HL-60 (cell line): Measurements from ENCODE around the gene EXOC6B.

Experiments
- DNase-seq, 2 experiments: peaks; one replicate each; pipeline ENCODE4 v3.0.0-alpha.2; 2010 to 2020; ENCODE audit warnings: low read depth in 1 of 2, low spot score in 1 of 2
- H3K27ac ChIP-seq: fragments of 250-450 bp; sonication (Bioruptor Pico); replicated peaks from 2 replicates; pipeline ENCODE4 v1.5.1; 2020; ENCODE audit warnings: mild to moderate bottlenecking, moderate library complexity
- H3K27me3 ChIP-seq: fragments of 250-450 bp; sonication (Bioruptor Pico); 2 replicates; pipeline ENCODE4 v1.5.1; 2021; ENCODE audit warnings: mild to moderate bottlenecking, moderate library complexity; ENCODE audit not compliant: insufficient read depth, poor library complexity, severe bottlenecking
- H3K4me3 ChIP-seq: replicated peaks from 2 replicates; pipeline ENCODE4 v1.5.1; 2011; ENCODE audit warnings: mild to moderate bottlenecking, control low read depth, low read length; ENCODE audit not compliant: insufficient read depth
- CTCF ChIP-seq: IDR thresholded peaks from one replicate; pipeline ENCODE4 v1.5.1; 2011; ENCODE audit warnings: low read length, control low read depth, inconsistent platforms; ENCODE audit not compliant: insufficient read depth
- GABPA ChIP-seq: IDR thresholded peaks from 2 replicates; pipeline ENCODE4 v1.6.1; 2012; ENCODE audit warnings: low read depth
- POLR2AphosphoS5 ChIP-seq: IDR thresholded peaks from 2 replicates; pipeline ENCODE4 v1.6.1; 2012; ENCODE audit warnings: low read depth
- REST ChIP-seq: IDR thresholded peaks from 2 replicates; pipeline ENCODE4 v1.6.1; 2012; ENCODE audit warnings: low read depth; ENCODE audit not compliant: insufficient replicate concordance
- SPI1 ChIP-seq: IDR thresholded peaks from 2 replicates; pipeline ENCODE4 v1.6.1; 2012; ENCODE audit warnings: low read depth, mild to moderate bottlenecking, borderline replicate concordance

EXOC6B gene

DNA sequence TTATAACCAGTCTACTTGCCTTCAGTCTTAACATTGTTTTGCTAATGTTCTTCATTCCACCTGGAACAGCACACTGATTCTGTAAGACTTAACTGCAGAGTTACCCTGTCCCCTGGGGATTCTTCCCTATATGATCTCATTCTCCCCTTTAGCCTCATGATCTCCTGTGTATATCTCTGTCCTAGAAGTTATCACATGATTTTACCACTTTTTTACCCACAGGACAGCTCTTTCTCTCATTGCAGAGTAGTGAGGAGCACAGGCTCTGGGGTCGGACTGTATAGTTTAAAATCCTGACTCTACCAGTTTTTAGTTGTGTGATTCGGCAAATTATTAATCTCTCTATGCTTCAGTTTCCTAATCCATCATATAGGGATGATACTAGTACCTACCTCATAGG is 14.2 kb upstream of the EXOC6B start:
- no peak for TF ChIP-seq SPI1
- no peak for TF ChIP-seq CTCF
- TF ChIP-seq REST: no peak
- TF ChIP-seq POLR2AphosphoS5: no peak
- no peak for TF ChIP-seq GABPA
- Histone ChIP-seq H3K27me3 (no peaks in the 10 kb centered on the region), H3K27ac (no peak overlapping the region), H3K4me3 (no peak overlapping the region)
- no peak for DNase-seq

GRCh38 chr2:72837171-72837570 is 11.3 kb upstream of the EXOC6B start:
- DNase-seq: no peak
- peaks cover 5% of the 10 kb centered on the region for H3K27me3 ChIP-seq
- H3K4me3 ChIP-seq: no peak overlapping the region
- H3K27ac ChIP-seq: no peak overlapping the region
- no peak for TF ChIP-seq POLR2AphosphoS5
- TF ChIP-seq SPI1: no peak
- no peak for TF ChIP-seq CTCF
- no peak for TF ChIP-seq REST
- no peak for TF ChIP-seq GABPA

GRCh38 chr2:72835403-72835802 is 9.6 kb upstream of the EXOC6B start:
- no peak overlapping the region for H3K4me3 ChIP-seq
- no peak overlapping the region for H3K27ac ChIP-seq
- no peak for DNase-seq
- peaks cover 5% of the 10 kb centered on the region for H3K27me3 ChIP-seq
- no peak for TF ChIP-seq REST
- no peak for TF ChIP-seq GABPA
- no peak for TF ChIP-seq CTCF
- TF ChIP-seq POLR2AphosphoS5: no peak
- TF ChIP-seq SPI1: no peak
